ENCODE results near the gene ATF6.

DNA sequence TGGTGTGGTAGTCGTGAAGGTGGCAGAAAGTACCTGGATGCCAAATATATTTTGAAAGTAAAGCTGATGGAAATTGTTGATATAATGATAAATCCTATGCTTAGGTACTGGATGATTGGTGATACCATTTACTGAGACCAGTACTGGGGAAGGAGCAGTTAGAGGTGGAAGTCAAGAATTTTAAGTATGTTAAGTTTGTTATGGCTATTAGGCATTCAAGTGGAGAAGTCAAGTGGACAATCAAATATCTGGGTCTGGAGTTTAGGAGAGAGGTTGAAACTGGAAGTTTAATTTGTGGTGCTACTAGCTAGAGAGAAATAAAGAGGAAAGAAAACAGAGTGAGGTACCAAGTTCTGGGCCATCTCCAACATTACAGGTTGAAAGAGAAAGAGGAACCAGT is 89.1 kb downstream of the ATF6 start:
- no peak for TF ChIP-seq SUZ12 (IDR thresholded peaks at IDR 0.05)
- no peak for TF ChIP-seq BHLHE40 (IDR thresholded peaks at IDR 0.05; ENCODE audit: borderline replicate concordance)
- TF ChIP-seq ZNF384 (IDR thresholded peaks at IDR 0.05), result no peak
- TF ChIP-seq ELF4 (IDR thresholded peaks at IDR 0.05), result no peak
- TF ChIP-seq FOXA1 (IDR thresholded peaks at IDR 0.05), result no peak
- no peak for TF ChIP-seq SP1 (IDR thresholded peaks at IDR 0.05)
- TF ChIP-seq CTBP1 (IDR thresholded peaks at IDR 0.05; ENCODE audit: borderline replicate concordance), result no peak
- TF ChIP-seq FOXM1 (IDR thresholded peaks at IDR 0.05; ENCODE audit: borderline replicate concordance), result no peak
- no peak for TF ChIP-seq LEF1 (IDR thresholded peaks at IDR 0.05; ENCODE audit: borderline replicate concordance)
- no peak for TF ChIP-seq L3MBTL2 (conservative IDR thresholded peaks at IDR 0.05)
- TF ChIP-seq HDGF (IDR thresholded peaks at IDR 0.05; ENCODE audit: borderline replicate concordance), result no peak
- TF ChIP-seq FOXK2 (IDR thresholded peaks at IDR 0.05), result no peak

Measured in HEK293T (cell line).